GM21737 (cell line): ENCODE measurements around the gene SLU7.

Experiments used
- ATAC-seq: cut with Tn5 transposase; IDR thresholded peaks from one replicate; pipeline ENCODE4 v1.9.1; 2021; ENCODE audit warnings: mild to moderate bottlenecking, moderate library complexity; ENCODE audit not compliant: unreplicated experiment

Gene SLU7

DNA sequence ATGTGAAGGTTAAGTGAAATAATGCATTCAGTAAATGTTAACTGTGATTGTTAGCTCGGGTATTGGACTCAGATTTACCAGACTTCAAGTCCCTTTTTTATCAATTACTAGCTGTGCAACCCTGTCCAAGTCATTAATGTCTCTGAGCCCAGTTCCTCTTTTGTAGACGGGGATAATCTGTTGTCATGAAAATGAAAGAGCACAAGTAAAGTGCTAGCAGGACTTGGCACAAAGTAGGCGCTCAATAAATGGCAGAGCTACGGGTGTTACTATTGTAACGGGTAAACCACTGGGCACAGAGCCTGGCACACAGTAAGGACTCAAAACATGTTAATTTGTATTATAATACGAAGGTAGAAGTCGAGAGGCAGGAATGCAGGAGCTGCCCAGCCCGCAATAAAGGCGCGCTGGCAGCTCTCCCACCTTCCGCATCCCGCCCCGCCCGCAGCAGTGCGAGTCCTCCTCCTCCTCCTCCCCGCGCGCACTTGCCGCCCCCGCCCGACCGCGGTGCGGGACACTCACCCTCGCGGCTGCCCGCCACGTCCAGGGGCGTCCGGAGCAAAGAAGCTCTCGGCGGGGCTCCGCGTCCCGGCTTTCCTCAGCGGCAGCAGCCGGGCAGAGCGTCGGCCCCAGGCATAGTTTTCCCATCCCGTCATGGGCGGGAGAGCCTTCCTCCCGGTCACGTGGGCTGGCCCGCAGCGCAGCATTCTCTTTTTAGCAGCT lies 48.7 kb downstream of the SLU7 start, which contains the start of gene C1QTNF2:
C1QTNF2 (minus strand) TSS at position 637 of the 723 bp plus-strand sequence. CDS start 15,615 bp downstream, outside the sequence.
- no peak for ATAC-seq

DNA sequence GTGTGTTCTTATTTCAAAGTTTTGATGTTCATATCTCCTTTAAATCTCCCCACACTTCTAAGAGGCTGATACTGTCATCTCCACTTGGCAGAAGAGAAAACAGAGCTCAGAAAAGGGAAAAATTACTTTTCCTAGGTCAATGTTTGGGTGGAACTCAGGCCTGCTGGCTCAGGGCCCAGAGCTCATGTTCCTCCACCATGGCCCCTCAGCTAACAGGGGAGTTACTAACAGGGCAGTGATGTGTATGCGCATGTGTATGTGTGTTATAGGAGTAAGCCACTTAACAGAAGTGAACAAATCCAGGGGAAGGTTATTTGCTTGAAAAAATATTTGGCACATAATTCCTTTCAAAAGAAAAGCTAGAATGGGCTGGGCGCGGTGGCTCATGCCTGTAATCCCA lies 51.0 kb downstream of the SLU7 start:
- ATAC-seq = no peak

DNA sequence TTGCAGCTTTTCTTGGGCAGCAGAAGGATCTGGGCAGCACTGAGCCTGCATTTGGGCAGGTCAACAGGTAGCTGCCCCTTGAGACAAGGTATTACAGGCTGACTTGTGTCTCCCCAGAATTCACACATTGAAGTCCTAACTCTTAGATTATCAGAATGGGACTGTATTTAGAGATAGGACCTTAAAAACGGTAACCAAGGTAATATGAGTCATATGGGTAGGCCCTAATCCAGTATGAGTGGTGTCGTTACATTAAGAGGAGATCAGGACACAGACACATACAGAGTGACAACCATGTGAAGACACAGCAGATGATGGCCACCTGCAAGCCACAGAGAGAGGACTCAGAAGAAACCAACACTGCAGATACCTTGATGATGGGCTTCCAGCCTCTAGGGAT lies 51.6 kb downstream of the SLU7 start:
- ATAC-seq = no peak

DNA sequence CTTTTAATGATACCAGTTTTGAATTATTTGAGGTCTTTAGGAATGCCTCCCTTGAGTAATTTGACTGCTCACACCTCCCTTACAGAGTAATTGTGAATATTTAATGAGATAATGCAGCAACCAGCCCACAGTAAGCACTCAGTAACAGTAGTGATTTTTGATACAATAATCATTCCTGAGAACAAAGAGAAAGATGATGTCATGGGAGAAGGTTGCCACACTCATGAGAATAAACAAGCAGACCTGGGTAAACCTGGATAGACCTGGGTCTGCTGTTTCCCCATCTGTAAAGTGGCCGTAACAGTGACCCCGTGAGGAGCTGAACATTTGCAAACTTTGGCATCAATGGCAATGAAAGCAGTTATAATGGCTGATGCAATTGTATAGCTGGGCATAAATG lies 52.7 kb downstream of the SLU7 start:
- no peak for ATAC-seq

DNA sequence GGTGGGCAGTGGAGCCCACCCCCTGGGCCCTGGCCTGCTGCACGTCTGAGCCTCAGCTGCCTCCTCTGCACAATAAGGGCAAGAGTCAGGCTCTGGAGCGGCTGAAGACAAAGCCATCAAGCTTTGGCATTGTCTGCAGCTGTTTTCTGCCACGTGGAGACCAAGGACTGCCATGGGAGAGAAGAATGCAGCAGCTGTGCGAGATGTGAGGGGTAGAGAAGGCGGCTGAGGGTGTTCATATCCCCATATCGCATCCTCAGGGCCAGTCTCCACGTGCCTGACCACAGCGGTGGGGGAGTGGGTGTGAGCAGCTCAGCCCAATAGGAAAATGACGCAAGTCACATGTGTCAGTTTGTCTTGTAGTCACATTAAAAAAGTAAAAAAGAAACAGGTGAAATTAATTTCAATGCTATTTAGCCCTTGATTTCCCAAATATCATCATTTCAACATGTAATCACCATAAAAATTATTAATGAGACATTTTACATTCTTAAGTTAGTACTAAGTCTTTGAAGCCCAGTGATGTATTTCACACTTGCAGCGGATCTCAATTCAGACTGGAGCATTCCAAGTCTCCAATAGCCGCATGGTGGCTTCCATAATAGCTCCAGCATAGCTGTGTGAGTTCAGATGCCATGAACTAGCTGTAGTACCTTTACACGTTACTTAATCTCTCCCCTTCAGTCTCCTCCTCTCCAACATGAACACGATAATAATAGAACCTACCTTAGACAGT lies 55.1 kb downstream of the SLU7 start:
- ATAC-seq = no peak

DNA sequence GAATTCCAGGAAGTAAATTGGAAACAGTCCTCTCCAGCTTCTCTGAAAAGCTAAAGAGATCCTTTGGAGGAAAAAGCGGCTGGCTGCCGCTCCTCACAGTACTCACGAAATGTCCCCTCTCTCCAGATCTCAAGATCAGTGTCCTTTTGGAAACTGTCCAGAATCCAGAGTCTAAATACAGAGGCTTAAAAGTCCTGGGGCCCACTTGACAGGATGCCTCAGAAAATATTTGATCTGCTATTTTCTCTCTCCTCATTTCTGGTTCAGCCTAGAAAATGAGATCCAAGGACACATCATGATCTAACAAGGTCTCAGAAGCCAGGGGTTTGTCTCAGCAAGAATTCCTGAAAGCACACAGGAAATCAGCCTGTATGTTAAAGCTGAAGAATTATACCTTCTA lies 55.7 kb downstream of the SLU7 start:
- no peak for ATAC-seq

DNA sequence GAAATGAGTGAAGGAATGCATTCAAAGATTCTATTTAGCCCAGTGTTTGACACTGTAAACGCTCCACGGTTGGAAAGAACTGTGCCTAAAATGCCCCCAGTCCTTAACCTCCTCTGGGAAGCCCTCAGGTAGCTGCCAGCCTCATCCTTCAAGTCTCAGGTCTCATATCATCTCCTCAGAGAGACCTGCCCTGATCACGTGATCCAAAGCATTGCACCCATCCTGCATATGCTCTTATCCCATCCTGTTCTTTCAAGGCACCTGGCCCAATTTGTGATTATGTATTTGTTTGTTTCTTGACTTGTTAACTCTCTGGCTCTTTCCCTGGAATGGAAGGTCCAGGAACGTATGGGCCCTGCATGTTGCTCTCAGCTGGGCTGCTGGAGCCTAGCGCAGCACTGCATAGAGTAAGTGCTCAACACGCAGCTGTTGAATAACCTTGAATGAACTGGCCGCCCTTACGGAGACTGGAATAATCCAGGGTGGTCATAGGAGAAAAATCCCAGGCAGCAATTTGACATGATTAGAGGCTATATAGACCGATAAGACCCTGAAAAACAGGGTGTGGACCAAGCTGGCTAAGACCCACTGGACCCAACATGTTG lies 57.2 kb downstream of the SLU7 start:
- ATAC-seq = no peak

DNA sequence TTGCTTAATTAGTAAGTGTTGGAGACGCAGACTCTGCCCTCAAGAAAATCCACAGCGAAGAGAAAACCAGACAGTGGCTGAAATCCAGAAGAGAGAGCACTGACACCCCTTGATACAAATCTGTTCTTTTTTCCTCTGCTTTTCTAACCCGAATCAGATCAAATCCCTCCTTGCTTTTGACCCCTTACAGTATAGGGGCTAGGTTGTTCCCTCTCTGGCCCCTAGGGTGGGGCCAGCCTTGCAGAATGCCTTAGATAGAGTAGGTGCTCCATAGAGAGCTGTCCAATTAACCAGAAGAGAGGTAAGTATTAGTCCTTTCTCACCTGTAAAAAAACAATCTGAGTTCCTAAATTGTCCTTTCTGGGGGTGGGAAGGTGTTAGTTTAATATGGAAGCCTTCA lies 58.6 kb downstream of the SLU7 start:
- ATAC-seq = no peak

DNA sequence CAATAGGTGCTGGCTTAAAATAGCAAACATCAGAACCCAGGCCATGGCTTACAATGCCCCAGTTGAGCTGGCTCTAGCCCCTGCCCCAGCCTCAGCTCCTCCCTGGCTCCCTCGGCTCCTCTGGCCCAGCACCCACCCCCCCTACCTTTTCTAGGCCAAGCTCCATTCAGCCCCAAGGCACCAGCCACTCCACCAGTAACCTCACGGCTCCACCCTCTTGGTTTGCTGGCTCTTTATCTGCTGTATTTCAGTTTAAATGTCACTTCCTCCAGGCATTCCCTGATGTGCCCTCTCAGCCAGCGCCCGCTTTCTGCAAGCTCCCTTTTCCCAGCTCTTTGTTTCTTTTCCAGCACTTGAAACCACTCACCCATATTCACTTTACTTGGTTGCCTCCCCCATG lies 59.1 kb downstream of the SLU7 start:
- no peak for ATAC-seq

DNA sequence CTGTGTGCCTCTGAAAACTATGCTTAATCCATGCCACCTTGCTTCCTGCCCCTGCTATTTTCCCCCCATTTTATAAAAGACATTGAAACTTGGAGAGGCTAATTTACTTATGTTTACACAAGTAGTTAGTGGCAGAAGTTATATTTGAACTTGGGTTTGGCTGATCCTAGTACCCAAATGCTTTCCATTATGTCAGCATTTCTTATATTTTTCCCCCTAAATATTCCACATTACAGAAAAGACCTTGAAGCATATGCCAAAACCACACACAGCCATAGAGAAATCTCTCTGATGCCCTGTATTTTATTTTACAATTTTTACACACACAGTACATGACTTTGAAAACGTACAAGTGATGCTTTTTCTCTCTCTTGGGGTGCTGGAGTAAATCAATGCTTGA lies 59.6 kb downstream of the SLU7 start:
- no peak for ATAC-seq

DNA sequence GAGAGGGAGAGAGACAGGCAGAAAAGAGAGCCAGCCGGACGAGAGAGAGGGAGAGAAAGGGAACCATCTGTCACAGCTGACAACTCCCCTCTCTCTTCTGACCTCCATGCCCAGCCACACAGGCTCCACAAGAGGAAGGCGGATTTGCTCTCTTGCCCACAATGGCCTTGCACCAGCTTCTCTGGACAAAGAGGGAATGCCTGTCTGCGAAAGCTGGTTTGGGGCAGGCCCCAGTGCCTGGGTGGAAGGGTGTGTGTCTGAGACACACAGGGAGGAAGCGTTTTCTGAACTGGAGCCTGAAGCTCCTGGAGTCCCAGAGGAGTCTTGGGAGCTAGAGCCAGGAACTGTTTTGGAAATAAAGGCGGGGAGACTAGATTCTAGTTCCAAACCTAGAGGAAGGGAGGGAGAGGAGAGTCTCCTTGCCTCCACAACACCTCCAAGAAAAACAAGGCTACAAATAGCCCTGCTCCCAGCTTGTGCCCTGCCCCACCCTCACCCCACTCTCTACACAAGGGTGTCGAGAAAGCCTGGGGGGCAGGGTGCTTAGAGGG lies 60.9 kb downstream of the SLU7 start:
- no peak for ATAC-seq

DNA sequence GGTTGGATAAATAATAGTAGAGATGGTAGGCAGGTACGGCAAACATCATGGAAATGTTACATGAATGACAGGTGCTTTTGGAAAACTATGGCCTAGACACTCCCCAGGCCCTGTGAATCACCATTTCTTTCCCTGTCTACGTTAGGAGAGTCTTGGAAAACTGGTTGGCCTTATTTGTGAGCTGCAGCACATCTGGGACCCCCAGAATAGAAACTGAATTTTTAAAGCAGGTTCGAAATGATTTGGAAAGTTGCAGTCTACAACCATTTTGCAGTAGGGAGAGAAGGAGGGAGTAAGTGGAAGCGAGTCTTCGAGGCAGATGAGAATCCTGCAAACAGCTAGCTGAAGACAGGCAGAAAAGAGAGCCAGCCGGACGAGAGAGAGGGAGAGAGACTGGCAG lies 61.5 kb downstream of the SLU7 start:
- ATAC-seq = no peak

DNA sequence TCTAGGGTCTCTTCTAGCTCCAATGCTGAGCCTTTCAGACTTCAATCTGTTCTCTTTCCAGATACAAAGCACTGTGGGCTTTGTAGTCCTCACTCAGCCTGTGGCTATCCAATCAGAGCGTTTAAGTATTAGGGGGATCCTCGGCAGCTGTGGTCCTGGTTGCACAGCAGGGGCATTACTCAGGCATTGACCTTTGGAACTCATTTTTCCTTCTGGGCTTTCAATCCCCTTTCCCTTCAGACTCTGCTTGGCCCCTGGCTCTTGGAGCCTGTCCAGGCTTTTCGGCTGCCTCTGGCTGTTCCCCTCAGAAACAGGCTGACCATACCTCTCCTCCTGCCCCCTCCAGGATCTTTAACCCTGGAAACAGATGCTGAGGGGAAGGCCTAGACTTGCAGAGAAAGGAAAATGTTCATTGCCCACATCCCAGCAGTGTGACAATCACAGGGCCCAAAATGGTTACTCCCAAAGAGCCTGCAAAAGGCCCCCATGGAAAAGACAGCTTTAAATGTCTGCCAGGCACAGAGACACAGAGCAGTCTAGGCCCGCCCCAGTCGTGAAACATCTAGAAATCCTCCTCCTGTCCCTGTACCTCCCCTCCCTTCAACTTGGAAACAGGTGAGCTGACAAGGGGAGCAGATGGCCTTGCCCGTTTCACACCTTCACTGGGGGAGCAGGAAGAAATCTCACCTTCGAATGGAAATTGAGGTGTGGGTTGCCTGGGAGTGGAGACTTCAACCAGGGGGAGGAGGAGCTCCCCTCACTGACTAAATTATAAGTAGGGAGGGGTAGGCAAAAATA lies 62.1 kb downstream of the SLU7 start:
- no peak for ATAC-seq

DNA sequence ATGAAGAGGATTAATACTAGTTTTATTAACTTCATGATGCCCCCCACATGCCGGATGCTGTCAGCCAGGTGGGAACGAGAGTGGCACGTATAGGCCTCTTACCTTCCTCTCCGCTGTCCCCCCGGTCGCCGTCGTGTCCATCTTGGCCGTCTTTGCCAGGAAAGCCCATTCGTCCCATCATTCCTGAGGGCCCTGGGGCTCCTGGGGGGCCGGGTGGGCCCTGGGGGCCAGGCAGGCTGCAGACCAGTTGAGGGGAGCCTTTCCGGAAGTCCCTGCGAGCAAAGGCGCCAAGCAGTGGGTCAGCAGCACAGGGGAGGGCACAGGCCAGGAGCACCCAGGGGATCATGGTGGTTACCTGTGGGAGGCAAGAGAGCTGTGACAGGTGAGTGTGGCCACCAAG lies 64.2 kb downstream of the SLU7 start:
- ATAC-seq = no peak

DNA sequence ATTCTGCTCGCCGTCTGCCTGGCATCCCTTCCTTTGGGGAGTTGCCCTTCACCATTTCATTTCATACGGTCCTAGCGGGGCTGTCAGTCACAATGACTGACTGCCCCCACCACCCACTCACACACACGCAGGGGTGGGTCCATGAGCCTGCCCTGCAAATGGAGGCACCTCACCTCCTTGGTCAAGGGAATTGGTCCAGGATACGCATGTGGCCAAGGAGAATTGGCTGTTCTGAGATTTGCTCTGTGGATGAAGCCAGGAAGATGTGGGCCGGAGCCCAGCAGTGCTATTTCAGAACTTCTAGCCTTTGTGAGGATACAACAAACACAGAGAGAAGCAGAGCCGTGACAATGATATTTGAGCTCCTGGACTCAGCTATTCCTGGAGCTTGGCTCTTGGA lies 65.5 kb downstream of the SLU7 start:
- no peak for ATAC-seq

DNA sequence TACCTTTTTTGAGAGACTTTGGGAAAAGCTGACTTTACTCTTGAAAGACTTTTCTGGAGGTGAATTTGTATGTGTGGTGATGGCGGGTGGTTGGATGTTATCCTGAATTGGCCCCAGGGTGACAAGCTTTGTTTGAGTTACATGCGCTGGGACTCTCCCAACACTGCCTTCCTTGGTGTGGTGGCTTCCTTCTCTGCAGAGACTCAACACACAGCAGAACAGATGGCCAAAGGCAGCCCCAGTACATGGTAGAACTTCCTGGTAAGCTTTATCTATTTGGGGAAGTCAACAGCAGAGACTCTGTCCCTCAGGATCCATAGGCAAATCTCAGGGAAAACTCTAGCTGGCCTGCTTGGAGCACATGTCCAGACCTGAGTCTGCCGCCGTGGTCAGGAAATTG lies 66.6 kb downstream of the SLU7 start:
- ATAC-seq = no peak
